OCI-LY3 (cell line): Measurements from ENCODE around the gene COTL1.

ENCODE experiments used
- H2AFZ ChIP-seq: fragments of 200-600, 300-600 bp; shearing (Covaris generic); 2 replicates; pipeline ENCODE4 v1.6.0; 2014; ENCODE audit warnings: antibody characterized with exemption, low read depth, low read length
- H3K27ac ChIP-seq: fragments of 200-600, 300-600 bp; sonication (generic); 2 replicates; pipeline ENCODE4 v1.5.1; 2014; ENCODE audit warnings: mild to moderate bottlenecking, low read length, moderate library complexity, mixed read lengths
- H3K27me3 ChIP-seq: fragments of 200-600, 300-600 bp; sonication (generic); 2 replicates; pipeline ENCODE4 v1.6.1; 2014; ENCODE audit warnings: low read depth, low read length, mixed read lengths
- H3K36me3 ChIP-seq: fragments of 200-600, 300-600 bp; sonication (generic); replicated peaks from 2 replicates; pipeline ENCODE3; 2014; ENCODE audit warnings: low read depth, low read length, mixed read lengths
- H3K4me1 ChIP-seq: fragments of 300-600, 200-600 bp; sonication (generic); 2 replicates; pipeline ENCODE4 v1.6.1; 2014; ENCODE audit warnings: low read length, mixed read lengths
- H3K4me2 ChIP-seq: fragments of 200-600, 300-600 bp; sonication (generic); 2 replicates; pipeline ENCODE4 v1.6.1; 2014; ENCODE audit warnings: low read length, mixed read lengths
- H3K4me3 ChIP-seq: fragments of 300-600, 200-600 bp; sonication (generic); 2 replicates; pipeline ENCODE4 v1.5.1; 2014; ENCODE audit warnings: antibody characterized with exemption, mild to moderate bottlenecking, low read length, moderate library complexity
- H3K79me2 ChIP-seq: fragments of 300-600, 200-600 bp; shearing (Covaris generic); 2 replicates; pipeline ENCODE4 v1.6.1; 2014; ENCODE audit warnings: mild to moderate bottlenecking, low read length, mixed read lengths
- H3K9ac ChIP-seq: fragments of 300-600, 200-600 bp; shearing (Covaris generic); 2 replicates; pipeline ENCODE4 v1.6.0; 2014; ENCODE audit warnings: mild to moderate bottlenecking, low read length, moderate library complexity
- H3K9me3 ChIP-seq: fragments of 200-600, 300-600 bp; shearing (Covaris generic); 2 replicates; pipeline ENCODE4 v1.6.1; 2014; ENCODE audit warnings: low read length, mixed read lengths; ENCODE audit not compliant: insufficient read depth
- H4K20me1 ChIP-seq: fragments of 200-600, 300-600 bp; sonication (generic); 2 replicates; pipeline ENCODE4 v1.6.1; 2016; ENCODE audit warnings: low read length, mixed read lengths; ENCODE audit not compliant: insufficient read depth
- CTCF ChIP-seq: fragments of 200-600, 300-600 bp; sonication (generic); IDR thresholded peaks from 2 replicates; pipeline ENCODE4 v1.5.1; 2014; ENCODE audit warnings: antibody characterized with exemption, low read length, low read depth
- EZH2phosphoT487 ChIP-seq: fragments of 200-600 bp; shearing (Covaris generic); IDR thresholded peaks from 2 replicates; pipeline ENCODE4 v1.6.1; 2018; ENCODE audit warnings: antibody characterized with exemption, mixed run types, low read depth

Gene COTL1

GRCh38 chr16:84617791-84618580 is at the start of gene COTL1:
Gene COTL1 (minus strand): TSS chr16:84618078. CDS start chr16:84617914, 164 bp downstream.
- H3K4me2 ChIP-seq, result peak within 1 kb of the TSS; percentile 81
- peak within 1 kb of the TSS; percentile 86 for H3K4me3 ChIP-seq
- peaks cover 39% of the 10 kb centered on the region for H3K36me3 ChIP-seq
- H3K27ac ChIP-seq, result peak within 1 kb of the TSS; percentile 59
- H2AFZ ChIP-seq, result no peak within 1 kb of the TSS
- peaks cover 6% of the 10 kb centered on the region; the same call in 1 of the 2 replicates for H3K27me3 ChIP-seq
- peaks cover 48% of the 10 kb centered on the region for H3K79me2 ChIP-seq
- peaks cover 53% of the 10 kb centered on the region for H3K4me1 ChIP-seq
- no peak for TF ChIP-seq EZH2phosphoT487
- TF ChIP-seq CTCF, result no peak
- no peaks in the 10 kb centered on the region for H3K9me3 ChIP-seq
- peak within 1 kb of the TSS; percentile 91 for H3K9ac ChIP-seq
- peaks cover 42% of the 10 kb centered on the region for H4K20me1 ChIP-seq

- no peak overlapping the region for H3K27ac ChIP-seq
- no peaks in the 10 kb centered on the region for H3K27me3 ChIP-seq
- H3K36me3 ChIP-seq, result peaks cover 19% of the 10 kb centered on the region
- no peak overlapping the region for H3K4me2 ChIP-seq
- no peaks in the 10 kb centered on the region for H3K9me3 ChIP-seq
- no peaks in the 10 kb centered on the region for H3K79me2 ChIP-seq
- no peak overlapping the region for H2AFZ ChIP-seq
- H3K4me3 ChIP-seq, result no peak overlapping the region
- H4K20me1 ChIP-seq, result no peaks in the 10 kb centered on the region
- H3K9ac ChIP-seq, result no peak overlapping the region
- no peak for TF ChIP-seq EZH2phosphoT487
- peaks cover 4% of the 10 kb centered on the region for H3K4me1 ChIP-seq
Measured at GRCh38 chr16:84665843-84666242, 48.0 kb upstream of the COTL1 start.

GRCh38 chr16:84665359-84665758 is 47.5 kb upstream of the COTL1 start:
- H3K4me1 ChIP-seq, result peaks cover 4% of the 10 kb centered on the region
- no peak overlapping the region for H3K4me3 ChIP-seq
- H3K36me3 ChIP-seq, result peaks cover 19% of the 10 kb centered on the region
- no peaks in the 10 kb centered on the region for H3K79me2 ChIP-seq
- no peaks in the 10 kb centered on the region for H4K20me1 ChIP-seq
- H2AFZ ChIP-seq, result no peak overlapping the region
- H3K27ac ChIP-seq, result no peak overlapping the region
- H3K4me2 ChIP-seq, result no peak overlapping the region
- no peak overlapping the region for H3K9ac ChIP-seq
- H3K27me3 ChIP-seq, result no peaks in the 10 kb centered on the region
- no peak for TF ChIP-seq CTCF
- no peak for TF ChIP-seq EZH2phosphoT487
- no peaks in the 10 kb centered on the region for H3K9me3 ChIP-seq

- H3K4me3 ChIP-seq, result no peak overlapping the region
Measured at GRCh38 chr16:84663433-84664101, 45.7 kb upstream of the COTL1 start.

More at GRCh38 chr16:84663433-84664101, 45.7 kb upstream of the COTL1 start:
- no peaks in the 10 kb centered on the region for H4K20me1 ChIP-seq
- peaks cover 4% of the 10 kb centered on the region for H3K4me1 ChIP-seq
- H3K36me3 ChIP-seq, result peaks cover 20% of the 10 kb centered on the region
- no peak overlapping the region for H3K27ac ChIP-seq
- no peak for TF ChIP-seq CTCF
- TF ChIP-seq EZH2phosphoT487, result no peak
- no peaks in the 10 kb centered on the region for H3K79me2 ChIP-seq
- no peak overlapping the region for H3K4me2 ChIP-seq
- no peaks in the 10 kb centered on the region for H3K9me3 ChIP-seq
- H3K27me3 ChIP-seq, result no peaks in the 10 kb centered on the region
- no peak overlapping the region for H2AFZ ChIP-seq
- no peak overlapping the region for H3K9ac ChIP-seq
